Activated CD8-positive, alpha-beta T cell treated with anti-CD3 and anti-CD28 coated beads for 36 hours (primary cell): ENCODE data around the gene MED26. TPM values are rescaled to one million over a fixed set of nuclear protein-coding genes. Genes with fewer than 3 reads are reported as not detected.

Source experiments
- ATAC-seq: fragments of 200-7000 bp; cut with Tn5 transposase; one replicate; pipeline ENCODE4 v1.10.0; 2021; ENCODE audit warnings: mild to moderate bottlenecking, moderate library complexity
- CTCF ChIA-PET: fragments of 350-600 bp; sonication (Branson Sonifier 250); formaldehyde crosslinking; loops from one replicate; lab custom pipeline; 2021; ENCODE audit warnings: antibody characterized with exemption; lab: Charles Lee
- POLR2A ChIA-PET: fragments of 350-600 bp; sonication (Branson Sonifier 250); formaldehyde crosslinking; loops from one replicate; lab custom pipeline; 2021; ENCODE audit warnings: antibody characterized with exemption; lab: Charles Lee
- DNase-seq: peaks from one replicate; pipeline ENCODE4 v3.0.0-alpha.2; 2020
- H3K27ac Mint-ChIP-seq: one replicate; pipeline ENCODE4 v1.8.0; 2021; ENCODE audit warnings: mild to moderate bottlenecking, mixed read lengths
- H3K27me3 Mint-ChIP-seq: one replicate; pipeline ENCODE4 v1.8.0; 2021; ENCODE audit warnings: mixed read lengths
- H3K36me3 Mint-ChIP-seq: one replicate; pipeline ENCODE4 v1.8.0; 2021; ENCODE audit warnings: low read depth, mixed read lengths
- H3K4me1 Mint-ChIP-seq: one replicate; pipeline ENCODE4 v1.8.0; 2021; ENCODE audit warnings: low read depth, mixed read lengths
- H3K4me3 Mint-ChIP-seq: one replicate; pipeline ENCODE4 v1.8.0; 2021; ENCODE audit warnings: mild to moderate bottlenecking, moderate library complexity, mixed read lengths
- H3K9me3 Mint-ChIP-seq: one replicate; pipeline ENCODE4 v1.8.0; 2021; ENCODE audit warnings: mixed read lengths
- CTCF ChIP-seq: fragments of 200-600 bp; IDR thresholded peaks from one replicate; pipeline ENCODE4 v1.8.0; 2022; ENCODE audit warnings: antibody characterized with exemption, mild to moderate bottlenecking
- intact Hi-C: fragments of 100-400 bp; cut with micrococcal nuclease; formaldehyde crosslinking; loops from one replicate; pipeline ENCODE4 v1.10.0; 2022
- total RNA-seq, 2 experiments: library from RNA; stranded (reverse); gene quantifications; one replicate each; pipeline ENCODE4 v1.2.3, GENCODE V29; 2021

The MED26 gene
- total RNA-seq, 2 experiments from 2014 or later: 14.2 to 19.3 TPM

GRCh38 chr19:16638666-16639065 is 10.7 kb upstream of the MED26 start:
- ATAC-seq (no peak), DNase-seq (no peak)
- POLR2A ChIA-PET: interaction anchor here (1.5 to 3.6 kb wide), 4 partner anchors 11 to 19 kb away, joined by 4 to 20 read pairs (median 6); partner anchors contain the start of gene MED26
- H3K36me3 Mint-ChIP-seq: peaks cover 28% of the 10 kb centered on the region
- intact Hi-C loops: no loop called here
- H3K4me1 Mint-ChIP-seq: peaks cover 15% of the 10 kb centered on the region
- peak overlapping the region; percentile 57 for H3K27ac Mint-ChIP-seq
- no peaks in the 10 kb centered on the region for H3K27me3 Mint-ChIP-seq
- TF ChIP-seq CTCF: no peak
- CTCF ChIA-PET: interaction anchor here (0.7 to 1.5 kb wide), 2 partner anchors 9 to 22 kb away, joined by 3 read pairs; no protein-coding TSS in a partner anchor
- no peaks in the 10 kb centered on the region for H3K9me3 Mint-ChIP-seq
- H3K4me3 Mint-ChIP-seq: no peak overlapping the region

- Mint-ChIP-seq H3K36me3 (peaks cover 23% of the 10 kb centered on the region), H3K4me3 (no peak overlapping the region), H3K27ac (no peak overlapping the region), H3K9me3 (no peaks in the 10 kb centered on the region), H3K4me1 (peaks cover 15% of the 10 kb centered on the region), H3K27me3 (no peaks in the 10 kb centered on the region)
- ATAC-seq (no peak), DNase-seq (no peak)
- CTCF ChIA-PET: no interaction called here
- intact Hi-C loops: no loop called here
- no peak for TF ChIP-seq CTCF
- POLR2A ChIA-PET: interaction anchor here (1.2 to 3.6 kb wide), 4 partner anchors 9 to 126 kb away, joined by 3 to 20 read pairs (median 4); partner anchors contain the start of gene MED26
These were observed 9.5 kb upstream of the MED26 start for GRCh38 chr19:16637535-16637934.

GRCh38 chr19:16631465-16631864 is 3.5 kb upstream of the MED26 start:
- peaks cover 17% of the 10 kb centered on the region for H3K4me1 Mint-ChIP-seq
- H3K27me3 Mint-ChIP-seq: no peaks in the 10 kb centered on the region
- no peak for TF ChIP-seq CTCF
- H3K36me3 Mint-ChIP-seq: peaks cover 28% of the 10 kb centered on the region
- POLR2A ChIA-PET: no interaction called here
- peak overlapping the region; percentile 35 for H3K27ac Mint-ChIP-seq
- no peak overlapping the region for H3K4me3 Mint-ChIP-seq
- no peaks in the 10 kb centered on the region for H3K9me3 Mint-ChIP-seq
- ATAC-seq: no peak
- DNase-seq: no peak
- CTCF ChIA-PET: no interaction called here
- intact Hi-C loops: no loop called here

- Mint-ChIP-seq H3K27ac (peak overlapping the region; percentile 100), H3K27me3 (no peaks in the 10 kb centered on the region), H3K9me3 (no peaks in the 10 kb centered on the region), H3K4me1 (peaks cover 38% of the 10 kb centered on the region), H3K36me3 (peaks cover 47% of the 10 kb centered on the region), H3K4me3 (peak overlapping the region; percentile 93)
- DNase-seq (no peak), ATAC-seq (peak; percentile 4)
- TF ChIP-seq CTCF: no peak
- ChIA-PET CTCF (interaction anchor here (0.8 to 1.2 kb wide), 4 partner anchors 10 to 86 kb away, joined by 3 read pairs; no protein-coding TSS in a partner anchor), POLR2A (interaction anchor here (0.6 to 6.6 kb wide), 17 partner anchors 10 to 422 kb away, joined by 3 to 93 read pairs (median 4); partner anchors contain the start of genes CHERP, SLC35E1, SMIM7 and TMEM38A)
- intact Hi-C loops: no loop called here
These were observed 1.1 kb upstream of the MED26 start for GRCh38 chr19:16628984-16629691.

- Mint-ChIP-seq H3K4me3 (peak overlapping the region; percentile 93), H3K27me3 (no peaks in the 10 kb centered on the region), H3K4me1 (peaks cover 47% of the 10 kb centered on the region), H3K9me3 (no peaks in the 10 kb centered on the region), H3K36me3 (peaks cover 50% of the 10 kb centered on the region), H3K27ac (no peak overlapping the region)
- TF ChIP-seq CTCF: no peak
- ATAC-seq: no peak
- intact Hi-C loops: loop anchor here (2.0 kb wide), 1 partner anchor 39 kb away; no protein-coding TSS in a partner anchor
- ChIA-PET POLR2A (interaction anchor here (0.9 to 6.6 kb wide), 14 partner anchors 11 to 86 kb away, joined by 3 to 93 read pairs (median 9); partner anchors contain the start of genes CHERP, SLC35E1, SMIM7 and TMEM38A), CTCF (interaction anchor here (0.9 to 1.4 kb wide), 2 partner anchors 38 to 44 kb away, joined by 3 read pairs; no protein-coding TSS in a partner anchor)
- DNase-seq: no peak
These were observed 149 bp downstream of the MED26 start for GRCh38 chr19:16627928-16628182.
